Liver (tissue), 3 donors: Measurements from ENCODE around the gene SCGN.

Source experiments
- CTCF ChIP-seq: fragments of 150-350 bp; IDR thresholded peaks from 2 replicates; pipeline ENCODE4 v1.5.1; 2017; ENCODE audit warnings: improper control_type of control experiment, low read depth, low read length; ENCODE audit not compliant: missing input control
- EGR1 ChIP-seq, 2 donors: IDR thresholded peaks; 2 replicates each; pipeline ENCODE4 v1.6.1; 2016 to 2018; ENCODE audit warnings: antibody characterized with exemption in 2 of 2, low read depth in 2 of 2
- JUND ChIP-seq, 2 donors: IDR thresholded peaks; 2 replicates each; pipeline ENCODE4 v1.6.1; 2016; ENCODE audit warnings: antibody characterized with exemption in 2 of 2
- MAX ChIP-seq: IDR thresholded peaks from 2 replicates; pipeline ENCODE4 v1.6.1; 2016; ENCODE audit warnings: antibody characterized with exemption
- RAD21 ChIP-seq, 2 donors: IDR thresholded peaks; 2 replicates each; pipeline ENCODE4 v1.6.1; 2016; ENCODE audit warnings: antibody characterized with exemption in 2 of 2, mild to moderate bottlenecking in 2 of 2
- REST ChIP-seq: IDR thresholded peaks from 2 replicates; pipeline ENCODE4 v1.6.1; 2016; ENCODE audit warnings: antibody characterized with exemption, mild to moderate bottlenecking
- RXRA ChIP-seq, 2 donors: IDR thresholded peaks; 2 replicates each; pipeline ENCODE4 v1.6.1; 2017 to 2018; ENCODE audit warnings: antibody characterized with exemption in 2 of 2, mild to moderate bottlenecking in 1 of 2
- SP1 ChIP-seq: IDR thresholded peaks from 2 replicates; pipeline ENCODE4 v1.6.1; 2018; ENCODE audit warnings: antibody characterized with exemption, mild to moderate bottlenecking
- TAF1 ChIP-seq: conservative IDR thresholded peaks from 2 replicates; pipeline ENCODE4 v1.6.1; 2016; ENCODE audit warnings: antibody characterized with exemption, mild to moderate bottlenecking
- donor health status: healthy.
- donor health status: healthy.

- TF ChIP-seq MAX, result no peak
- TF ChIP-seq CTCF, result no peak
- no peak for TF ChIP-seq JUND (IDR thresholded peaks at IDR 0.05)
- no peak for TF ChIP-seq TAF1
- no peak for TF ChIP-seq SP1
- no peak for TF ChIP-seq RXRA (IDR thresholded peaks at IDR 0.05)
- no peak for TF ChIP-seq REST
- no peak for TF ChIP-seq EGR1 (IDR thresholded peaks at IDR 0.05; ENCODE audit: low read depth in 2 of 2)
- TF ChIP-seq RAD21 (IDR thresholded peaks at IDR 0.05), result no peak
Measured at GRCh38 chr6:25671652-25672051, 19.6 kb downstream of the SCGN start.
